GM10847 (cell line): ENCODE results near the gene FAM72C.
"Not testable (repeated sequence)": the region's sequence is repeated elsewhere in the genome, so short reads cannot be mapped to it uniquely, and the experiment has no call there.

Source experiments
- POLR2A ChIP-seq: IDR thresholded peaks from 2 replicates; pipeline ENCODE4 v1.6.1; 2011; ENCODE audit not compliant: insufficient read length; ENCODE audit errors: extremely low read depth

FAM72C gene

DNA sequence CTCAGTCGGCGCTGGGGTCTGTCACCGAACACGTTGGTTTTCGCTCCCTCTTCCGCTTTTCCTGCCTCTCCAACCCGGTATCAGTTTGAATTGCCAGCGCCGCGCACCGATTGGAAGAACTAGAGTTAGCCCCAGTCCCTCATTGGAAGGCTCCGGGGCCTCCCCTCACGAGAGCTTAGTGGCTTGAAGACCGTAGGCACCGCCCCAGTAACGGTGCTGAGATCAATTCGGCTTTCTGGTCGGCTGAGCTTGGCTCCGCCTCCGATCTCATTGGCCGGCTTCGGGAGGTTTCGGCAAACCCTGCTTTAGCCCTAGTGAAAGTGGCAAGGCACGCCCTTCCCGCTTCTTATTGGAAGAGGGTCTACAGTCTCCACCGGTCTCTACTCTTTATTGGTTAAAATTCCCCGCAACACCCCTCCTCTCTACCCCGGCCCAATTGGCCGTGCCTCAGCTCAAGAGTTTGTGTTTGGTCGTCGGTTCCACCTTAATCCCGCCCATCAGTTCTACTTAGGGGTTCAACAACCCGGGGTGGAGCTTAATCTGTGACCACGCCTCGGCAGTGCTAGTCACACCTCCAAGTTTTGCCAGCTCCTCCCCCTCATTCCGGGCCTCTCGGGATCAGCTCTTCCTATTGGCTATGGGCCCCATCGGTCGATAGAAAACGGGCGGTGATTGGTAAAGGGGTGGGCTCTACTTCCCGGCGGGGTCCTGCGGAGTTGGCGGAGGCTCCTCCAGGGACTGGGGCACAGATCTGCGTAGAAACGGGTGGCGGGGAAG is at the start of gene FAM72C:
Gene FAM72C (minus strand): TSS at position 63 of the 777 bp plus-strand sequence. CDS start 845 bp downstream, outside the sequence.
- TF ChIP-seq POLR2A = not testable (repeated sequence)
